Vagina (tissue), 2 donors: ENCODE data around the gene COG3. TPM values are rescaled to one million over a fixed set of nuclear protein-coding genes. Genes with fewer than 3 reads are reported as not detected.
A peak's percentile ranks its signal among the peaks of the same experiment; 100 is the strongest.

Experiments
- DNase-seq, 2 donors: peaks; one replicate each; pipeline ENCODE4 v3.0.0-alpha.2; 2017; ENCODE audit errors: extremely low spot score in 2 of 2
- H3K27ac ChIP-seq: fragments of 200-600 bp; sonication (generic); one replicate; pipeline ENCODE4 v1.5.1; 2019
- H3K27me3 ChIP-seq: fragments of 200-600 bp; sonication (generic); one replicate; pipeline ENCODE4 v1.5.1; 2019
- H3K36me3 ChIP-seq, 2 donors: fragments of 200-600 bp; sonication (generic); one replicate each; pipeline ENCODE4 v1.5.1; 2017 to 2019
- H3K4me1 ChIP-seq: fragments of 200-600 bp; sonication (generic); one replicate; pipeline ENCODE4 v1.5.1; 2019
- H3K4me3 ChIP-seq, 2 donors: fragments of 200-600 bp; sonication (generic); 1 replicate in 1 of 2; 2 replicates in 1 of 2; pipeline ENCODE4 v1.5.1; 2016 to 2019
- H3K9me3 ChIP-seq: fragments of 200-600 bp; sonication (generic); one replicate; pipeline ENCODE4 v1.5.1; 2019
- POLR2A ChIP-seq, 2 donors: fragments of 450-650 bp; IDR thresholded peaks; one replicate each; pipeline ENCODE4 v1.6.1; 2017; ENCODE audit warnings: antibody characterized with exemption in 2 of 2, mild to moderate bottlenecking in 2 of 2, moderate library complexity in 2 of 2
- POLR2AphosphoS5 ChIP-seq, 2 donors: sonication (generic); formaldehyde crosslinking; IDR thresholded peaks; one replicate each; pipeline ENCODE4 v1.9.0; 2017; ENCODE audit warnings: antibody characterized with exemption in 2 of 2, mild to moderate bottlenecking in 2 of 2, low read depth in 1 of 2; ENCODE audit not compliant: insufficient read depth in 1 of 2
- intact Hi-C: fragments of 100-400 bp; cut with DNase I; formaldehyde crosslinking; loops from one replicate; pipeline ENCODE4 v1.15.1; 2023
- total RNA-seq: library from RNA; depleted of rRNA; stranded (reverse); fragments of >200 nt; gene quantifications from one replicate; pipeline ENCODE4 v1.2.3, GENCODE V29; 2016
- TF ChIP-seq, protein P1 (sequence below), 3 experiments: fragments of 450-650 bp in 2 of 3; fragments of 200-600 bp in 1 of 3; sonication (generic) in 1 of 3; IDR thresholded peaks; one replicate each; pipeline ENCODE4 v1.5.1; 2017 to 2019; ENCODE audit warnings: antibody characterized with exemption in 3 of 3, mild to moderate bottlenecking in 2 of 3, moderate library complexity in 2 of 3

The COG3 gene
- total RNA-seq, 1 donor from 2014 or later, result 25.3 TPM

DNA sequence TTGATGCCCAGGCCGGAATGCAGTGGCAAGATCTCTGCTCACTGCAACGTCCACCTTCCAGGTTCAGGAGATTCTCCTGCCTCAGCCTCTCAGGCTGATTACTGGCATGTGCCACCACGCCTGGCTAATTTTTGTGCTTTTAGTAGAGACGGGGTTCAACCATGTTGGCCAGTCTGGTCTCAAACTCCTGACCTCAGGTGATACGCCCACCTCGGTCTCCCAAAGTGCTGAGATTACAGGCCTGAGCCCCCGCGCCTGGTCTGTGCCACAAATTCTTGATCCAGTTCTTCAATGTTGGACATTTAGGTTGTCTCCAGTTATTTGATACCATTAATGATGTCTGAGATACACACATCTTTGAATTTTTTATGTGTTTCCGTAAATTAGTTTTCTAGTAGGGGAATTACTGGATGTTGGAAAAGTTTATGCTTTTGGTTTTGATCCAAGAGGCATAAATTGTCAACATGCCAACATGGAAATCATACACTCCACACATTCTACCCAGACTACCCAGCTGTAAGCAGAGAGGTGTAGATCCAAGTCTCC lies 525 bp upstream of the COG3 start:
- intact Hi-C loops, result loop anchor here (5.0 kb wide), 1 partner anchor 47 kb away; the partner anchor contains the start of gene SLC25A30
- Histone ChIP-seq H3K27me3 (no peaks in the 10 kb centered on the region), H3K4me1 (peaks cover 45% of the 10 kb centered on the region), H3K27ac (peak overlapping the region; percentile 85), H3K4me3 (peak overlapping the region; percentile 60 to 99), H3K9me3 (no peaks in the 10 kb centered on the region), H3K36me3 (no peaks in the 10 kb centered on the region)
- DNase-seq, result no peak
- TF ChIP-seq POLR2AphosphoS5 (IDR thresholded peaks at IDR 0.05; ENCODE audit: insufficient read depth in 1 of 2, low read depth in 1 of 2), result no peak
- TF ChIP-seq POLR2A (IDR thresholded peaks at IDR 0.05), result no peak
- TF ChIP-seq, protein P1, sequence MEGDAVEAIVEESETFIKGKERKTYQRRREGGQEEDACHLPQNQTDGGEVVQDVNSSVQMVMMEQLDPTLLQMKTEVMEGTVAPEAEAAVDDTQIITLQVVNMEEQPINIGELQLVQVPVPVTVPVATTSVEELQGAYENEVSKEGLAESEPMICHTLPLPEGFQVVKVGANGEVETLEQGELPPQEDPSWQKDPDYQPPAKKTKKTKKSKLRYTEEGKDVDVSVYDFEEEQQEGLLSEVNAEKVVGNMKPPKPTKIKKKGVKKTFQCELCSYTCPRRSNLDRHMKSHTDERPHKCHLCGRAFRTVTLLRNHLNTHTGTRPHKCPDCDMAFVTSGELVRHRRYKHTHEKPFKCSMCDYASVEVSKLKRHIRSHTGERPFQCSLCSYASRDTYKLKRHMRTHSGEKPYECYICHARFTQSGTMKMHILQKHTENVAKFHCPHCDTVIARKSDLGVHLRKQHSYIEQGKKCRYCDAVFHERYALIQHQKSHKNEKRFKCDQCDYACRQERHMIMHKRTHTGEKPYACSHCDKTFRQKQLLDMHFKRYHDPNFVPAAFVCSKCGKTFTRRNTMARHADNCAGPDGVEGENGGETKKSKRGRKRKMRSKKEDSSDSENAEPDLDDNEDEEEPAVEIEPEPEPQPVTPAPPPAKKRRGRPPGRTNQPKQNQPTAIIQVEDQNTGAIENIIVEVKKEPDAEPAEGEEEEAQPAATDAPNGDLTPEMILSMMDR (IDR thresholded peaks at IDR 0.05), result peak in 1 of 3 experiments; percentile 1

DNA sequence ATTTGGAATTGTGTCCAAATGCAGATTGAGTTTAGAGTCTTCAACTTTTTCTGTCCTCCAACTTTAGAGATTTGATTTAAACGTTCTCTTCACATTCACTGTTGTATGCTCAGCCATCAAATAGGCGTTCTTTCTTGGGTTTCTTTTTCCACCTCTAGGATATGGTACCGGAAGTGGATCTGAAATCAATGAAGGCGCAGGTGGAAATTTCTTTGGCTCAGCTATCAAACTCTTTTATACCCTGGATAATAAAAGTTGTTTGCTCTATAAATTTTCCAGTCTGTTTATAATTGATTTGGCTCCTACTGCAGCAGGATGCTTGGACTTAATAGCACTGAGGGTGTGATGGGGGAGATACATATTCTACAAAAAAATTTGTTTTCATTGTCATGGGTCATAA lies 1.6 kb downstream of the COG3 start:
- H3K4me1 ChIP-seq, result peaks cover 54% of the 10 kb centered on the region
- peak overlapping the region; percentile 60 to 99 for H3K4me3 ChIP-seq
- intact Hi-C loops, result no loop called here

DNA sequence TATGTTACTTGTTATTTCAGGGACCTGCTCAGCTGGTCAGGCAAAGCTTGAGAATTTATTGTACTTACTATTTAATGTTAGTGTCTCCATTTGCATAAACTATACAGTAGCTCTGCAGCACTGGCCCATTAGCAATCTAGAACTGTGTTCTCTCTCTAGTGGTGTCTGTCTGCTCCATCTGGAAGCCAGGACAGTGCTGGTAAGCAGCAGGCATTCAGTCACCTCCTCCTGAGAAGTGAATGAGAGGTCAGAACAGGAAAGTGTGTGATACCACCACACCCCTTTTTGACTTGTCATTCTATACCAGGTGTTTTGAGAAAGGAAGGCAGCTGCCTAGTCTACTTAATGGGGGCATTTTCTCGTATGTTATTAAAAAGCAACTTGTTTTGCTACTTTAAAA lies 3.9 kb downstream of the COG3 start:
- H3K27ac ChIP-seq, result no peak overlapping the region
- DNase-seq, result no peak
- H3K36me3 ChIP-seq, result no peaks in the 10 kb centered on the region
- H3K27me3 ChIP-seq, result no peaks in the 10 kb centered on the region
- intact Hi-C loops, result no loop called here
- no peaks in the 10 kb centered on the region for H3K9me3 ChIP-seq
- H3K4me3 ChIP-seq, result no peak overlapping the region
- TF ChIP-seq POLR2AphosphoS5 (IDR thresholded peaks at IDR 0.05; ENCODE audit: insufficient read depth in 1 of 2, low read depth in 1 of 2) (no peak), POLR2A (IDR thresholded peaks at IDR 0.05) (no peak)
- TF ChIP-seq, protein P1 (IDR thresholded peaks at IDR 0.05), result no peak
- peaks cover 53% of the 10 kb centered on the region for H3K4me1 ChIP-seq

More for the DNA sequence above, 1.6 kb downstream of the COG3 start:
- Histone ChIP-seq H3K27me3 (no peaks in the 10 kb centered on the region), H3K27ac (no peak overlapping the region), H3K36me3 (no peaks in the 10 kb centered on the region), H3K9me3 (no peaks in the 10 kb centered on the region)
- DNase-seq, result no peak
- TF ChIP-seq, protein P1 (IDR thresholded peaks at IDR 0.05), result no peak
- TF ChIP-seq POLR2A (IDR thresholded peaks at IDR 0.05), result no peak
- no peak for TF ChIP-seq POLR2AphosphoS5 (IDR thresholded peaks at IDR 0.05; ENCODE audit: insufficient read depth in 1 of 2, low read depth in 1 of 2)

DNA sequence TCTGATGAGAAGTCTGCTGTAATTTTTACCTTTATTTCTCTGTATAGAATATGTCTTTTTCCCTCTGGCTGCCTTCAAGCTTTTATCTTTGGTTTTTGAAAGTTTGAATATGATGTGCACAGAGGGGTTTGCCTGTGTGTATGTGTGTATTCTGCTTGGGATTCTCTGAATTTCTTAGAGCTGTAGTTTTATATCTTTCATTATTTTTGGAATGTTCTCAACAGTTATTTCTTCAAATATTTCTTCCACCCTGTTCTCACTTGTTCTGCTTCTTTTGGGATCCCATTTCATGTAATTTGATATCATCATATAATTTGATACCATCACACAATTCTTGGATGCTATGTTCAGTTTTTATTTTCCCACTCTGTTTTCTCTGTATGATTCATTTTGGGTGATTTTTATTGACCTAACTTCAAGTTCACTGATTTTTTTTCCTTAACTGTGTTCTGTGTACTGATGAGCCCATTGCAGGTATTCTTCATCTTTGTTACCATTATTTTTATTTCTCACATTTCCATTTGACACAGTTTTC lies 7.5 kb downstream of the COG3 start:
- TF ChIP-seq POLR2AphosphoS5 (IDR thresholded peaks at IDR 0.05; ENCODE audit: insufficient read depth in 1 of 2, low read depth in 1 of 2), result no peak
- TF ChIP-seq, protein P1 (IDR thresholded peaks at IDR 0.05), result no peak
- no peak for TF ChIP-seq POLR2A (IDR thresholded peaks at IDR 0.05)
- peaks cover 35% of the 10 kb centered on the region for H3K4me1 ChIP-seq
- DNase-seq, result no peak
- H3K4me3 ChIP-seq, result no peak overlapping the region
- H3K27me3 ChIP-seq, result no peaks in the 10 kb centered on the region
- no peaks in the 10 kb centered on the region for H3K9me3 ChIP-seq
- H3K27ac ChIP-seq, result no peak overlapping the region
- intact Hi-C loops, result no loop called here
- H3K36me3 ChIP-seq, result no peaks in the 10 kb centered on the region

DNA sequence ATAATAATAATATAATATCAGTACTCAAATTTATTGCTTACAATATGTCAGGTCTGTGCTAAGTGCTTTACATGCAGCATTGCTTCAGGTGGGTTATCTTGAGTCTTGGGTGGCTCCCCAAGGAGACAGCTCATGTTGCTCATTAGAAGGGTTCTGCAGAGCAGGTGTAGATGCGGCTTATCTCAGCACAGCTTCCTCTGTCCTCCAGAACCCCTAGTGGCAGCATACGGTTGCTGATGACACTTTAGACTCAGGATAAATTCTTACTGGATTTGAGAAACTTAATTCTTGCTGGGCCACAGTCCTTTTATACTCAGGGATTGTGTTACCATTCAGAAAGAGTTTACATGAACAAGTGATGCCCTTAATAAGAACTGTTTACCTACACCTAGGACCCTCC lies 8.9 kb downstream of the COG3 start:
- H3K36me3 ChIP-seq, result no peaks in the 10 kb centered on the region
- TF ChIP-seq POLR2AphosphoS5 (IDR thresholded peaks at IDR 0.05; ENCODE audit: insufficient read depth in 1 of 2, low read depth in 1 of 2), result no peak
- TF ChIP-seq, protein P1 (IDR thresholded peaks at IDR 0.05), result no peak
- no peak for TF ChIP-seq POLR2A (IDR thresholded peaks at IDR 0.05)
- H3K4me1 ChIP-seq, result peaks cover 21% of the 10 kb centered on the region
- H3K9me3 ChIP-seq, result no peaks in the 10 kb centered on the region
- intact Hi-C loops, result no loop called here
- H3K4me3 ChIP-seq, result no peak overlapping the region
- no peak overlapping the region for H3K27ac ChIP-seq
- no peaks in the 10 kb centered on the region for H3K27me3 ChIP-seq
- DNase-seq, result no peak
